MM.1S (cell line): ENCODE data around the gene LCN12.

ENCODE experiments used
- DNase-seq: peaks from one replicate; pipeline ENCODE4 v3.0.0-alpha.2; 2015
- H2AFZ ChIP-seq: fragments of 300-600 bp; sonication (generic); 2 replicates; pipeline ENCODE4 v1.6.0; 2016; ENCODE audit warnings: antibody characterized with exemption, low read length
- H3F3A ChIP-seq: fragments of 300-600 bp; sonication (generic); 2 replicates; pipeline ENCODE4 v1.6.1; 2016; ENCODE audit warnings: mild to moderate bottlenecking, antibody characterized with exemption, low read length, moderate library complexity, mixed read lengths; ENCODE audit not compliant: insufficient read depth
- H3K27ac ChIP-seq: fragments of 300-600 bp; sonication (generic); 2 replicates; pipeline ENCODE4 v1.5.1; 2016; ENCODE audit warnings: mild to moderate bottlenecking, low read length
- H3K27me3 ChIP-seq: fragments of 300-600 bp; sonication (generic); replicated peaks from 2 replicates; pipeline ENCODE4 v1.6.0; 2016; ENCODE audit warnings: low read length; ENCODE audit not compliant: insufficient read depth
- H3K36me3 ChIP-seq: fragments of 300-600 bp; sonication (generic); replicated peaks from 2 replicates; pipeline ENCODE4 v1.6.1; 2016; ENCODE audit warnings: mild to moderate bottlenecking, low read length, mixed read lengths; ENCODE audit not compliant: insufficient read depth
- H3K4me1 ChIP-seq: fragments of 300-600 bp; sonication (generic); 2 replicates; pipeline ENCODE4 v1.6.1; 2016; ENCODE audit warnings: low read length, mixed read lengths
- H3K4me2 ChIP-seq: fragments of 300-600 bp; sonication (generic); 2 replicates; pipeline ENCODE4 v1.6.0; 2016; ENCODE audit warnings: low read depth, low read length
- H3K4me3 ChIP-seq: fragments of 300-600 bp; sonication (generic); 2 replicates; pipeline ENCODE4 v1.5.1; 2016; ENCODE audit warnings: low read length, mixed read lengths
- H3K79me2 ChIP-seq: fragments of 300-600 bp; sonication (generic); 2 replicates; pipeline ENCODE4 v1.6.1; 2016; ENCODE audit warnings: mixed run types, low read length, mixed read lengths
- H3K9ac ChIP-seq: fragments of 300-600 bp; sonication (generic); 2 replicates; pipeline ENCODE4 v1.6.1; 2016; ENCODE audit warnings: low read length, mixed read lengths
- H3K9me2 ChIP-seq: fragments of 300-600 bp; sonication (generic); replicated peaks from 2 replicates; pipeline ENCODE4 v1.6.1; 2016; ENCODE audit warnings: mild to moderate bottlenecking, low read length, mixed read lengths; ENCODE audit not compliant: insufficient read depth
- H3K9me3 ChIP-seq: fragments of 300-600 bp; sonication (generic); replicated peaks from 2 replicates; pipeline ENCODE4 v1.6.1; 2016; ENCODE audit warnings: mild to moderate bottlenecking, low read length, mixed read lengths; ENCODE audit not compliant: insufficient read depth
- H4K20me1 ChIP-seq: fragments of 300-600 bp; sonication (generic); 2 replicates; pipeline ENCODE4 v1.6.1; 2016; ENCODE audit warnings: mild to moderate bottlenecking, low read length, moderate library complexity, mixed read lengths; ENCODE audit not compliant: insufficient read depth
- EZH2 ChIP-seq: fragments of 300-600 bp; sonication (generic); optimal IDR thresholded peaks from 2 replicates; pipeline ENCODE3; 2017; ENCODE audit warnings: low read depth, mild to moderate bottlenecking, antibody characterized with exemption, low read length, mixed read lengths
- EZH2phosphoT487 ChIP-seq: fragments of 300-600 bp; sonication (generic); IDR thresholded peaks from 2 replicates; pipeline ENCODE4 v1.6.1; 2018; ENCODE audit warnings: antibody characterized with exemption, low read length
- TF ChIP-seq, protein P1 (sequence below): fragments of 300-600 bp; sonication (generic); IDR thresholded peaks from 2 replicates; pipeline ENCODE4 v1.5.1; 2016; ENCODE audit warnings: antibody characterized with exemption, low read length, mixed read lengths

Gene LCN12

DNA sequence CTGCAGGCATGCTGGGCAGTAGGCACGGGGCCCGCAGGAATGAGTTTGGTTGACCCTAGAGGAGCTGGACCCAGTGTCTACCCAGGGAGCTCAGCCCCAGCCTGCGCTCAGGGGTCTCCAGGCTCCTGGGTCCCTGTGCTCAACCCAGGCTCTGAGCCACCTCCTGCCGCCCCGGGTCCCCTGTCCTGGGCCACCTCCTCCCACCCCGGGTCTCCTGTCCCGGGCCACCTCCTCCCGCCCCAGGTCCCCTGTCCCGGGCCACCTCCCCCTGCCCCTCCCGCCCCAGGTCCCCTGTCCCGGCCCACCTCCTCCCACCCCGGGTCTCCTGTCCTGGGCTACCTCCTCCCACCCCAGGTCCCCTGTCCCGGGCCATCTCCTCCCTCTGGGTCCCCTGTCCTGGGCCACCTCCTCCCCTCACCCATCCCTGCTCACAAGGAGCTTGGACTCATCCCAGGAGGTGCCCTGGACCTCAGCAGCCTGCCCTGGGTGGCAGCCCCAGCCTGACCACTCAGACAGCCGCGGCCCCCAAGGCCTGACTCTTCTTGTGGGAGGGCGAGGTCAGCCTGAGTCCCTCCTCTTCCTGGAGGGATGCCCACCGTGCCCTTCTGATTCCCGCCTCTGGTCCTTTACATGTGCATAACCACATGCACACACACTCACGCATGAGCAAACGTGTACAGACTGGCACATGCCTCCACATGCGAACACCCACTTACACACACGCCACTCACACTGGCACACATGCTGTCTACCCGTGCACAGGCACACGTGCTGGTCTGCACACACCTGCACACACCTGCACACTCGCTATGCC is 2.4 kb downstream of the LCN12 start:
- Histone ChIP-seq H3K9me3 (no peaks in the 10 kb centered on the region), H3K4me2 (no peak overlapping the region), H3K4me1 (peaks cover 6% of the 10 kb centered on the region; the same call in 1 of the 2 replicates), H4K20me1 (no peaks in the 10 kb centered on the region), H3F3A (no peaks in the 10 kb centered on the region), H3K9me2 (no peaks in the 10 kb centered on the region), H3K9ac (no peak overlapping the region), H3K36me3 (no peaks in the 10 kb centered on the region), H3K27ac (no peak overlapping the region), H3K27me3 (peaks cover 59% of the 10 kb centered on the region), H3K79me2 (no peaks in the 10 kb centered on the region), H3K4me3 (no peak overlapping the region), H2AFZ (no peak overlapping the region)
- DNase-seq, result no peak
- TF ChIP-seq, protein P1, sequence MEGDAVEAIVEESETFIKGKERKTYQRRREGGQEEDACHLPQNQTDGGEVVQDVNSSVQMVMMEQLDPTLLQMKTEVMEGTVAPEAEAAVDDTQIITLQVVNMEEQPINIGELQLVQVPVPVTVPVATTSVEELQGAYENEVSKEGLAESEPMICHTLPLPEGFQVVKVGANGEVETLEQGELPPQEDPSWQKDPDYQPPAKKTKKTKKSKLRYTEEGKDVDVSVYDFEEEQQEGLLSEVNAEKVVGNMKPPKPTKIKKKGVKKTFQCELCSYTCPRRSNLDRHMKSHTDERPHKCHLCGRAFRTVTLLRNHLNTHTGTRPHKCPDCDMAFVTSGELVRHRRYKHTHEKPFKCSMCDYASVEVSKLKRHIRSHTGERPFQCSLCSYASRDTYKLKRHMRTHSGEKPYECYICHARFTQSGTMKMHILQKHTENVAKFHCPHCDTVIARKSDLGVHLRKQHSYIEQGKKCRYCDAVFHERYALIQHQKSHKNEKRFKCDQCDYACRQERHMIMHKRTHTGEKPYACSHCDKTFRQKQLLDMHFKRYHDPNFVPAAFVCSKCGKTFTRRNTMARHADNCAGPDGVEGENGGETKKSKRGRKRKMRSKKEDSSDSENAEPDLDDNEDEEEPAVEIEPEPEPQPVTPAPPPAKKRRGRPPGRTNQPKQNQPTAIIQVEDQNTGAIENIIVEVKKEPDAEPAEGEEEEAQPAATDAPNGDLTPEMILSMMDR, result no peak

DNA sequence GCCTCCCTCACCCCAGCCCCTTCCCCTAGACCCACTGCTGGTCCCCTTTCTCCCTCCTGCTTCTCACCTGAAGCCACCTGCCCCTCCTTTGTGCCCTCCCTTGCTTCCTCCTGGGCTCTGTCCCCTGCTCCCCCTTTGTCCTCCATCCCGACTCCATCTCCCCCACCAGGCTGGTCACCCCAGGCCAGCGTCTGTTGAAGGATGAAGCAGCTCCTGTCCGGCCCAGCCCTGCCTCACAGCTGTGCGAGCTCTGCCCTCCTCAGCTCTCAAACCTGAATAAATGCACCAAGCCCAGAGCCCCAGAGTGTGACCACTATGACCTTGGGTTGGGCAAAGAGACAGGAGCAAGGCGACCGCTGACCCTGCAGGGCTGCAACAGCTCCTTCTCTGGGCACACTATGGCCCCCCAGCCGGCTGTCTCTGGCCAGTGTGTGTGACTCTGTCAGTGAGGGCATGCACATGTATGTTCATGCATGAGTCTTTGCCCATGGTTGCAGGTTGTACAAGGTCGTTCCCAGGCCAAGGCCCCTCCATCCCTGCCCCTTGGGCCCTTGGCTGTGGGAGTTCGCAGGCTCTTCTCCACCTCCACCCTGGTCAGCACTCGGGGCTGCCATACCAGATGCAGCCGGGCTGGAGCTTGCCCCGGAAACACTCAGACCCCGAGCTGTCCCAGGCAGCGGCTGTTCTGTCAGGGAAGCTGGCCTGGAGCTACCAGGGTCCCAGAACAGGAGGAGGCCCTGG is 3.3 kb downstream of the LCN12 start:
- Histone ChIP-seq H3K4me3 (no peak overlapping the region), H3K9me3 (no peaks in the 10 kb centered on the region), H3K27me3 (peaks cover 66% of the 10 kb centered on the region), H3K27ac (no peak overlapping the region), H3F3A (no peaks in the 10 kb centered on the region), H3K79me2 (no peaks in the 10 kb centered on the region), H4K20me1 (no peaks in the 10 kb centered on the region), H3K4me2 (no peak overlapping the region), H3K9me2 (no peaks in the 10 kb centered on the region), H3K4me1 (peaks cover 4% of the 10 kb centered on the region; the same call in 1 of the 2 replicates), H3K9ac (no peak overlapping the region), H3K36me3 (no peaks in the 10 kb centered on the region), H2AFZ (no peak overlapping the region)
- DNase-seq, result no peak
- TF ChIP-seq EZH2 (no peak), EZH2phosphoT487 (no peak)
- TF ChIP-seq, protein P1, result no peak

DNA sequence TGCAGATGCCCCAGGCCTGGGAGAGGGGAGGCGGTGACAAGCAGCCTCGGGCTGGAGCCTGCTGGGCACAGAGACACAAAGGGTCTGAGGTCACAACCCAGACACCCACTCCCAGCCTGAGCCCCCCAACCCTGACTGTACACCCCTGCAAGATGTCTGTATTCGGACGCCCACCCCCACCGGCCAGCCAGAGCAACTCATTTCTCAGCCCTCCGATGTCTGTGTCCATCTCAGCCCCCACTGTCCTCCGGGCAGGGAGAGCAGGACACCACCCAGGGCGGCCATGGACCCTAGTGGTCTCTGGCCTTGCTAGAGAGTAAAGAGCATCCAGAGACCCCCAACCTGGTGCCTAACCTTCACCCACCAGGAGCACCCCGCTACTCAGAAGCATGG is 3.9 kb downstream of the LCN12 start:
- Histone ChIP-seq H2AFZ (no peak overlapping the region), H3K79me2 (no peaks in the 10 kb centered on the region), H3K27me3 (peaks cover 70% of the 10 kb centered on the region), H4K20me1 (no peaks in the 10 kb centered on the region), H3K36me3 (no peaks in the 10 kb centered on the region), H3K27ac (no peak overlapping the region), H3K9me3 (no peaks in the 10 kb centered on the region), H3F3A (no peaks in the 10 kb centered on the region), H3K4me2 (no peak overlapping the region), H3K4me1 (no peaks in the 10 kb centered on the region), H3K9me2 (no peaks in the 10 kb centered on the region), H3K9ac (no peak overlapping the region), H3K4me3 (no peak overlapping the region)
- no peak for DNase-seq
- TF ChIP-seq, protein P1, result no peak
- TF ChIP-seq EZH2 (no peak), EZH2phosphoT487 (no peak)
